GM19351 (cell line): ENCODE results near the gene ITPKB.

Experiments used
- ATAC-seq: cut with Tn5 transposase; IDR thresholded peaks from one replicate; pipeline ENCODE4 v1.9.1; 2021; ENCODE audit warnings: mild to moderate bottlenecking, moderate library complexity; ENCODE audit not compliant: unreplicated experiment

ITPKB gene

GRCh38 chr1:226654046-226654667, 84.9 kb downstream of the ITPKB start:
- ATAC-seq: no peak

GRCh38 chr1:226653311-226653921, 85.7 kb downstream of the ITPKB start:
- peak; percentile 79 for ATAC-seq

GRCh38 chr1:226652613-226653012, 86.5 kb downstream of the ITPKB start:
- no peak for ATAC-seq

- ATAC-seq: no peak
Observed at GRCh38 chr1:226651732-226652105, 87.4 kb downstream of the ITPKB start.

GRCh38 chr1:226651041-226651731, 87.9 kb downstream of the ITPKB start:
- ATAC-seq: no peak

GRCh38 chr1:226650236-226650841, 88.7 kb downstream of the ITPKB start:
- ATAC-seq: no peak

- no peak for ATAC-seq
Observed at GRCh38 chr1:226649780-226650179, 89.3 kb downstream of the ITPKB start.

GRCh38 chr1:226649244-226649643, 89.8 kb downstream of the ITPKB start:
- no peak for ATAC-seq

GRCh38 chr1:226648421-226648820, 90.7 kb downstream of the ITPKB start:
- no peak for ATAC-seq

GRCh38 chr1:226647719-226648118, 91.4 kb downstream of the ITPKB start:
- no peak for ATAC-seq

GRCh38 chr1:226646870-226647449, 92.1 kb downstream of the ITPKB start:
- ATAC-seq: no peak

GRCh38 chr1:226646026-226646869, 92.8 kb downstream of the ITPKB start:
- no peak for ATAC-seq

- no peak for ATAC-seq
Observed at GRCh38 chr1:226645279-226645976, 93.7 kb downstream of the ITPKB start.

GRCh38 chr1:226644541-226645176, 94.4 kb downstream of the ITPKB start:
- no peak for ATAC-seq

GRCh38 chr1:226643611-226644540, 95.2 kb downstream of the ITPKB start:
- ATAC-seq: peak; percentile 59

GRCh38 chr1:226643177-226643576, 95.9 kb downstream of the ITPKB start:
- ATAC-seq: peak; percentile 67

- ATAC-seq: no peak
Observed at GRCh38 chr1:226642421-226642820, 96.7 kb downstream of the ITPKB start.

- ATAC-seq: no peak
Observed at GRCh38 chr1:226641671-226642231, 97.3 kb downstream of the ITPKB start.
